Measurements from ENCODE around the gene HMX1. TPM values are rescaled to one million over a fixed set of nuclear protein-coding genes. Genes with fewer than 3 reads are reported as not detected.

HMX1 gene
- total RNA-seq (not detected), polyA plus RNA-seq (not detected)
- long read RNA-seq, donor 1: 0 reads
- long read RNA-seq, donor 2: 0 reads
- long read RNA-seq, donor 3: 0 reads
- long read RNA-seq, donor 4, partial matches to known transcripts: 0 of 1 reads
- long read RNA-seq, donor 4, other reads (novel, unspliced or antisense): 0 of 1 reads

DNA sequence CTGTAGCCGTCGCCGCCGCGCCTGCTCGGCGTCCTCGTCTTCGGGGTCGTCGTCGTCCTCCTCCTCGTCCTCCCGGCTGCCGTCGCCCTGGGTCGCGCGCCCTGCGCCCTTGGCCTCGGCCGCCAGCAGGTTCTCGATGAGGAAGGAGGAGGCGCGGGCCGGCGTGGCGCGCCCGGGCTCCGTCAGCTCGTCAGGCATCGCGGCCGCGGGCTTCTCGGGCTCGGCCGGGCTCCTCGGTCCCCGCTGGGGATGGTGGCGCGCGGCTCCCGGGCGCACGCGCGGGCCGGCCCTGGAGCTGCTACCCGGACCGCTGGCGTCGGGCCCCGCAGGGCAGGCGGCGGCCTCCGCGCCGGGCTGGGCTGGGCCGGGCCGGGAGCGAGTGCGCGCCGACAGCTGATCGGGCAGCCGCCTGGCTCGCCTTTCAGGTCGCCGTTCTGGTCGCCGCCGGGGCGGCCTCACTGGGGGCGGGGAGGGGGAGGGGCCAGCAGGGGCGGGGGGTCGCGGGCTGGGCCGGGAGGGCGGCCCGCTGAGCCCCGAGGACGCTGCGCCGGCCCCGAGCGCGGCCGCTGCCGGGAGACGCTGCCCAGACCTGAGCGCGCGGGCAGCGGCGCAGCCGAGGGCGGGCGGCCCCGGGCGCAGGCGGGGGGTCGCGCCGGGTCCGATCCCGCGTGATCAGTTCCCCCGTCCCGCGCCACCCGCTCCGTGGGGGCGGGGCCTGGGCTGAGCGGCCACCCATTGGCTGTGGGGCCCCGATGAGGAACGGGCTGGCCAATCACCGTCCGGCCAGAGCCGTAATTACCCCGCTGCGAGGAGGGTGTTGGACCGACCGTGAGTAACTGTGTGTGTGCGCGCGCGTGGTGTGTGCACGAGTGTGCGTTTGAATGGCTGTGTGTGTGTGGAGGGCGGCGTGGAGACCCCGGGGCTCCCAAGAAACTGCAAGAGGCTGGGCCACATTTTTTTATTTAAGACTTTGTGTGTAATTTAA is at the start of gene HMX1:
TSS of gene HMX1 (minus strand) at position 423 of the 985 bp plus-strand sequence. CDS start at position 198, 225 bp downstream.
- intact Hi-C loops (cut with DNase I): no loop called here
- Histone ChIP-seq H3K4me3 (ENCODE audit: low read length) (peak within 1 kb of the TSS; percentile 35), H3K27ac (ENCODE audit: low read length) (no peak within 1 kb of the TSS), H3K9me3 (ENCODE audit: control insufficient read depth, low read length) (no peaks in the 10 kb centered on the region), H3K4me1 (ENCODE audit: control insufficient read depth, insufficient read depth, low read length) (no peaks in the 10 kb centered on the region), H3K27me3 (ENCODE audit: control insufficient read depth, insufficient read depth) (no peaks in the 10 kb centered on the region)
- peak; percentile 58 to 71 for ATAC-seq
- DNase-seq: peak; percentile 58 to 73 (median 65)
- WGBS: 1% methylated on average over 134 of the region's 134 CpGs

DNA sequence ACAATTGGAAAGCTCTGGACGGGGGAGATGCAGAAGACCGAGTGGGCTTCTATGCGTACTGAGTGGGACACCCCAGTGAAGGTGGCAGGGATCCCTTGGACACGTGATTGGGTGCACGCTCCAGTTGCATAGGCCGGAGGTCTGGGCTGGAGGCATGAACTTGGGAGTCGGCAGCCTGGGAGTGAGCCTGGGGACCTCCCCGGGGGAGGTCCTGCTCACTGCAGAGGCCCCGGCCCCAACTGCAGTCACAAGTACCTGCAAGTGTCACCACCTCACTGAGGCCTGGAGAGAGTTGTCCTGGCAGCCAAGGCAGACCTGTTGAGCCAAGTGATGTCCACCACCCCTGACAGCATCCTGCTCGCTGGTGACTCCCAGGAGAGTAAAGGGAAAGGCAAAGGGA is 49.3 kb upstream of the HMX1 start:
- Histone ChIP-seq H3K4me1 (ENCODE audit: control insufficient read depth, insufficient read depth, low read length) (no peaks in the 10 kb centered on the region), H3K9me3 (ENCODE audit: control insufficient read depth, low read length) (peaks cover 1% of the 10 kb centered on the region), H3K4me3 (ENCODE audit: low read length) (no peak overlapping the region), H3K27me3 (ENCODE audit: control insufficient read depth, insufficient read depth) (no peaks in the 10 kb centered on the region), H3K27ac (ENCODE audit: low read length) (no peak overlapping the region)
- 77% methylated on average over 10 of the region's 10 CpGs for WGBS
- intact Hi-C loops (cut with DNase I): no loop called here
- no peak for DNase-seq
- no peak for ATAC-seq

DNA sequence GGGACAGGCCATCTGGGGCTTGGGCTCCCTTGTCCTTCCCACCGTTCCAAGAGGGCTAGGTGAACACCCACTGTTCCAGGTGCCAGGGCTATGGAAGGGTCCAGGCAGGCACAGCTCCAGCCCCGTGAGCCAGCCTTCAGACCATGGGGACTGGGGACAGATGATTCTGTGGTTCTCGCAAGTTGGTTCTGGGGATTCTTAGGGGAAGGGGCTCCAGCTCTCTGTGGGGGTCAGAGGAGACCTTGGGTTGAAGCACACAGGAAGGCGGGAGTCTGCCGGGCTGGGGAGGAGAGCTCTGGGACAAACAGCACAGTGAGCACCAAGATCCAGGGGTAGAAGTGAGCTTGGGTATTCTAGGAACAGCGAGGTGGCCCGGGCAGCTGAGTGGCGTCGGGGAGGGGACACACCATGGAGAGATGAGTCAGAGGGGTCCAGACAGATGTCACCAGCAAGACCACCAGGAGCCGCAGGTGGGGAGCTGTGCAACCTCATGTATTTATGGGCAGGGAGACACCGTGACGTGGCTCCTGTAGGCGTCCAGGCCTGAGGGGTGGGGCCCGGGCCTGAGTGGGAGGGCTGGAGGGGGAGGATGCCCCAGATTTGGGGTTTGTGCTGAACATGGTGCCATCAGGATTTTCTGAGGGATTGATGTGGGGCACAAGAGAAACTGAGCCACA is 48.8 kb upstream of the HMX1 start:
- 79% methylated on average over 14 of the region's 14 CpGs for WGBS
- intact Hi-C loops (cut with DNase I): no loop called here
- Histone ChIP-seq H3K27ac (ENCODE audit: low read length) (no peak overlapping the region), H3K4me3 (ENCODE audit: low read length) (no peak overlapping the region), H3K9me3 (ENCODE audit: control insufficient read depth, low read length) (peaks cover 1% of the 10 kb centered on the region), H3K4me1 (ENCODE audit: control insufficient read depth, insufficient read depth, low read length) (no peaks in the 10 kb centered on the region), H3K27me3 (ENCODE audit: control insufficient read depth, insufficient read depth) (no peaks in the 10 kb centered on the region)
- ATAC-seq (no peak), DNase-seq (no peak)

DNA sequence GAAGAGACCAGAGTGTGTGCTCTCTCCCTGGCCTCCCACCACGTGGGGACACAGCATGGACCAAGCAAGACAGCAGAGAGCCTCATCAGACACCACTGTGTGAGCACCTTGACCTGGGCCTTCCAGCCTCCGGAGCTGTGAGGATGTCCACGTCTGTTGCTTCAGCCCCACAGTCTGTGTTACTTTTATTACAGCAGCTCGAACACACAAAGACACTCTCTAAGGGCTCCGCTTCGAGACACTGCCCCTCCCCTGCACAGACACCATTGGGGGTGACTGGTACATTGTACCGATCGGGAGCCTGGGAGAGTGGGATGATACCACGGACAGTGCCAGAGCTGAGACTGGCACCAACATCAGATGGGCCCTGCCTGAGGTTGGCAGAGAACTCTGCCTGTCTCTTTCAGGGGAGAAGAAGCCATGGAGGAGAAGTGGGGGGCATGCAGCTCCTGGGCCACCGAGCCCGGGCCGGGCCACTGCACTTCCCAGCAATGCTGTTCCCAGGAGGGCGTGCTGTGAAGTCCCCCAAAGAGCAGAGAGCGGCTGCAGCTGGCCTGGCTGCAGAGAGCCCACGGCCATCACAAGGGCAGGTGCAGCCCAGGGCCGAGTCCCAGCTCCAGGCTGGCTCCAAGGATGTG is 48.1 kb upstream of the HMX1 start:
- no peak for DNase-seq
- intact Hi-C loops (cut with DNase I): loop anchor here in 3 of 4 donors (10.0 kb wide), 2 partner anchors 305 to 315 kb away; no protein-coding TSS in a partner anchor
- WGBS: 70% methylated on average over 16 of the region's 16 CpGs
- Histone ChIP-seq H3K27me3 (ENCODE audit: control insufficient read depth, insufficient read depth) (no peaks in the 10 kb centered on the region), H3K27ac (ENCODE audit: low read length) (no peak overlapping the region), H3K9me3 (ENCODE audit: control insufficient read depth, low read length) (peaks cover 1% of the 10 kb centered on the region), H3K4me3 (ENCODE audit: low read length) (no peak overlapping the region), H3K4me1 (ENCODE audit: control insufficient read depth, insufficient read depth, low read length) (no peaks in the 10 kb centered on the region)
- ATAC-seq: no peak

DNA sequence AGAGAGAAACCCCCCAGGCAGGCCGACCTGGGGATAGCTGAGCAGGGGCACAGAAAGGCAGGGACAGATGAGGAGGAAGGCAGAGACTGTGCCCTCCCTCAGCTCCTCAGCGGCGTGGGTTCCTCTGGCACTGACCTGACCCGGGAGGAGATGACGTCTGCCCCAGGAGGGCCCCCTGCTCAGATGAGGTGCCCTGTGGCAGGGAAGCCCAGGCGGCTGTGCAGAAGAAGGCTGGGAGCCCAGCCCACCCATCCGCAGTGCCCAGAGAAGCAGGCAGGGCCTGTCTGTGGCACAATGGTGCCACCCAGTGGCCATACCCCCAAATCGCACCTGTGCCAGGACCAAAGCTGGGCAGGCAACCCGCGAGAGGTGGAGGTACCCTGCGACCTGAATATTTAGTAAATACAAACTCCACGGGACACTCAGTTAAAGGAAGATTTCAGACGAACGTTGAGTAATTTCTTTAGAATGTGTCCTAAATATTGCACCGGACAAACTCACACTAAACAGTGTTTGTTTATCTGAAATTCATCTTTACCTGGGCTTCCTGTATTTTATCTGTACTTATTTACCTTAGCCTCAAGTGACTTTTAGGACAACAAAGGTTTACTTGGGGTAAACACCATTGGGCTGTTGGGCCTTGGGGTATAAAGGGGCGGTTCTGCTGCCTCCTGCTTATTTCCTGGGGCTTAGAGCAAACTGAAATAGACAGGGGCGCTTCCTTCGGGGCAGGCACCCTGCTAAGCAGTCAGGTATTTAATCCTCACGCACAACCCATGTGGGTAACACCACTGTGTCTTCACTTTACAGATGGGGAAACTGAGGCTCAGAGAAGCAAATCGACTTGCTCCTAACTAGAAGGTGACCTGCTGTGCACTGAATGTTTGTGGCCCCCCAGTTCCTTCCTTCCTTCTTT is 46.5 kb upstream of the HMX1 start:
- no peaks in the 10 kb centered on the region for H3K27me3 ChIP-seq (ENCODE audit: control insufficient read depth, insufficient read depth)
- intact Hi-C loops (cut with DNase I): loop anchor here in 3 of 4 donors (10.0 kb wide), 2 partner anchors 303 to 313 kb away; no protein-coding TSS in a partner anchor

DNA sequence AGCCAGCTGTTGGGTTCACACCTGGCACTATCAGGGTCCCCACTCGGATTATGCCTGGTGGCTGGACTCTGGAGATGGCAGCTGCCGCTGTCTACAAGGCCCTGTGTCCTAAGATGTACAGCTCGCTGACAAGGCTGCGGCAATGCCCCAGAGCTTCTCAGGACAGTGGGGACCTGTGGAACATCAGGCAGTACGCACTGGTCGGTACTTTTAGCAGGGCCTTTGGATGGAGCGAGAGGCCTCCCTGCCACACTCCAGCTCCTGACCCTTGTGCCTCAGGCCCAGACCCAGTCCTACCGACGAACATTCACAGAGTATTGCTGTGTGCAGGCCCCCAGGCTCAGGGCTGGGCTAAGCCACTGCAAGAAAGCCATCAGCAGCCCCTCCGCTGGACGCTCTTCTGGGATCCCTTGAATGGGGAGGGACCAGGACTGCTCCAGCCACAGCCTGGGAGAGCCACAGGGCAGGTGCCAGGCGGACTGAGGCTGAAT is 45.7 kb upstream of the HMX1 start:
- ATAC-seq (no peak), DNase-seq (no peak)
- no peaks in the 10 kb centered on the region for H3K9me3 ChIP-seq (ENCODE audit: control insufficient read depth, low read length)
- no peaks in the 10 kb centered on the region for H3K4me1 ChIP-seq (ENCODE audit: control insufficient read depth, insufficient read depth, low read length)
- H3K4me3 ChIP-seq (ENCODE audit: low read length): no peak overlapping the region
- WGBS: 84% methylated on average over 12 of the region's 12 CpGs
- H3K27ac ChIP-seq (ENCODE audit: low read length): no peak overlapping the region
- H3K27me3 ChIP-seq (ENCODE audit: control insufficient read depth, insufficient read depth): no peaks in the 10 kb centered on the region
- intact Hi-C loops (cut with DNase I): loop anchor here in 3 of 4 donors (10.0 kb wide), 2 partner anchors 303 to 313 kb away; no protein-coding TSS in a partner anchor

More for the DNA sequence above, 46.5 kb upstream of the HMX1 start:
- Histone ChIP-seq H3K27ac (ENCODE audit: low read length) (no peak overlapping the region), H3K9me3 (ENCODE audit: control insufficient read depth, low read length) (peaks cover 1% of the 10 kb centered on the region), H3K4me1 (ENCODE audit: control insufficient read depth, insufficient read depth, low read length) (no peaks in the 10 kb centered on the region), H3K4me3 (ENCODE audit: low read length) (no peak overlapping the region)
- WGBS: 9% methylated on average over 20 of the region's 20 CpGs
- DNase-seq (peak; percentile 33 to 78 (median 71)), ATAC-seq (peak; percentile 40 to 76)

DNA sequence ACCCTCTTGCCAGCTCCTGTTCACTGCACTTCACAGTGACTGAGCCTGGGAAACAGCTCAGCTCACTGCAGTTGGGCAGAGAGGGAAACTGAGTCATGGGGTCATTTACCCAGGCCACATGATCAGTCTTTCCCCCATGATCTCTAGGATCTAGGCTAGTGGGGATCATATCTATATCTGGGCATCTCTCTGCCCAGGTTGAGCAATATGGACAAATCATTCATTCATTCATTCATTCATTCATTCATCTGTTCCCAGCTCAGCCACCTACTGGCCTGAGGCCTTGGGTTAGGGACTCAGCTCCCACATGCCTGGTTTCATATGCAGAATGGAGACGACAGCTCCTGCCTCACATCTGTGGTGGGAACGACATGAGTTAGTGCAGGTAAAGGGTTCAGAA is 45.3 kb upstream of the HMX1 start:
- no peaks in the 10 kb centered on the region for H3K9me3 ChIP-seq (ENCODE audit: control insufficient read depth, low read length)
- ATAC-seq: no peak
- H3K27ac ChIP-seq (ENCODE audit: low read length): no peak overlapping the region
- H3K4me1 ChIP-seq (ENCODE audit: control insufficient read depth, insufficient read depth, low read length): no peaks in the 10 kb centered on the region
- H3K4me3 ChIP-seq (ENCODE audit: low read length): no peak overlapping the region
- no peak for DNase-seq
- 85% methylated on average over 2 of the region's 2 CpGs for WGBS
- no peaks in the 10 kb centered on the region for H3K27me3 ChIP-seq (ENCODE audit: control insufficient read depth, insufficient read depth)
- intact Hi-C loops (cut with DNase I): loop anchor here in 3 of 4 donors (10.0 kb wide), 2 partner anchors 302 to 312 kb away; no protein-coding TSS in a partner anchor

DNA sequence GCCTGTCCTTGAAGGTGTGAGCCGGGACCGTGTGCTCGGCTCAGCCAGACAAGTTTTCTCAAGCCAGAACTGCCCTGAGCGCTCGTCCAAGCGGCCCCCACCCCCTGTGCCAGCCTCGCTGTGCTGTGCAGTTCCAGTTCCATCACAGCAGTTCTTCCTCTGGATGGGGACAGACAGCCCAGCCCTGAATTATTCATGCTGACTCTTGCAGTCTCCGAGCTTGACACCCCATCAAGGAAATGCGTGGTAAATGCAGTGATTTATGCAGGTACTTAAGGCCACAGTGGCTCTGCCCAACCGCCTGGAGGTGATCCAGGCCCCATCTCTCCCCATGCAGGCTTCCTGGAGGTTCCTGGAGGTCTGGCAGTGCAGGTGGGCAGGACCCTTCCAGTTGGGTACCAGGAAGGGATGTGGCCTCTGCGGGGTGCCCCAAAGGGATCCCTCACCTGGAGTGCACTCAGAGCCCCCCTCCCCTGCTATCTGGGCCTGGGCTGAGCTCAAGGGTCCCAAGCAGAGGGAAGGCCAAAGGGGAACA is 44.8 kb upstream of the HMX1 start:
- DNase-seq: no peak

More for the DNA sequence above, 44.8 kb upstream of the HMX1 start:
- Histone ChIP-seq H3K4me1 (ENCODE audit: control insufficient read depth, insufficient read depth, low read length) (no peaks in the 10 kb centered on the region), H3K27ac (ENCODE audit: low read length) (no peak overlapping the region), H3K9me3 (ENCODE audit: control insufficient read depth, low read length) (no peaks in the 10 kb centered on the region), H3K27me3 (ENCODE audit: control insufficient read depth, insufficient read depth) (no peaks in the 10 kb centered on the region), H3K4me3 (ENCODE audit: low read length) (no peak overlapping the region)
- WGBS: 51% methylated on average over 11 of the region's 11 CpGs
- intact Hi-C loops (cut with DNase I): loop anchor here in 3 of 4 donors (10.0 kb wide), 2 partner anchors 302 to 312 kb away; no protein-coding TSS in a partner anchor
- ATAC-seq: no peak

Data from right cardiac atrium (tissue), 5 donors.